ES-I3 (cell line): Measurements from ENCODE around the gene PLB1.

Experiments
- H3K36me3 ChIP-seq: 2 replicates; pipeline ENCODE4 v1.6.1; 2013; ENCODE audit warnings: mild to moderate bottlenecking, low read length, control low read depth, moderate library complexity; ENCODE audit not compliant: insufficient read depth
- H3K4me1 ChIP-seq: 2 replicates; pipeline ENCODE4 v1.6.1; 2013; ENCODE audit warnings: mild to moderate bottlenecking, control low read depth, low read length; ENCODE audit not compliant: insufficient read depth
- H3K9ac ChIP-seq: 2 replicates; pipeline ENCODE4 v1.6.1; 2013; ENCODE audit warnings: low read depth, mild to moderate bottlenecking, low read length, moderate library complexity
- H3K9me3 ChIP-seq: 2 replicates; pipeline ENCODE4 v1.6.1; 2013; ENCODE audit warnings: mild to moderate bottlenecking, low read length, moderate library complexity; ENCODE audit not compliant: control insufficient read depth, insufficient read depth

PLB1 gene

GRCh38 chr2:28678944-28679343 lies 183.1 kb downstream of the PLB1 start:
- Histone ChIP-seq H3K36me3 (no peaks in the 10 kb centered on the region), H3K9ac (no peak overlapping the region), H3K9me3 (no peaks in the 10 kb centered on the region), H3K4me1 (peaks cover 15% of the 10 kb centered on the region)

DNA sequence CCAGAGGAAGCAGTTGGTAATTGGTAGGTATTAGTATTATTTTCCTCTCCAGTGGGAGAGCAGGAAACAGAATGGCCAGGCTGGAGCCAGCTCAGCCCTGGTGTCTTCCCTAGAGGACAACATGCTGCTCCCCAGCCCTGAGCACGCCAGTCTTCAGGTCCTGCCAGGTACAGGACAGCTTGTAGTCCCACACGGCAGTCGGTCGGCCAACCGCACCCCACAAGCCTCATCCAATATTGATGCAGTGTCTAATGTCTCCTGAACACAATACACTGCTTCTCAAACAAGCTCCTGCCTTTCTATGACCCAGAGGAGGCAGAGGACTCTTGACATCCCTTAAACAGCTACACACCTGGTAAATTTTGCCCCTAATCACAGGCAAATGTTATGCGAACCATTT lies 184.8 kb downstream of the PLB1 start:
- Histone ChIP-seq H3K9me3 (no peaks in the 10 kb centered on the region), H3K9ac (no peak overlapping the region), H3K4me1 (peaks cover 15% of the 10 kb centered on the region), H3K36me3 (no peaks in the 10 kb centered on the region)

DNA sequence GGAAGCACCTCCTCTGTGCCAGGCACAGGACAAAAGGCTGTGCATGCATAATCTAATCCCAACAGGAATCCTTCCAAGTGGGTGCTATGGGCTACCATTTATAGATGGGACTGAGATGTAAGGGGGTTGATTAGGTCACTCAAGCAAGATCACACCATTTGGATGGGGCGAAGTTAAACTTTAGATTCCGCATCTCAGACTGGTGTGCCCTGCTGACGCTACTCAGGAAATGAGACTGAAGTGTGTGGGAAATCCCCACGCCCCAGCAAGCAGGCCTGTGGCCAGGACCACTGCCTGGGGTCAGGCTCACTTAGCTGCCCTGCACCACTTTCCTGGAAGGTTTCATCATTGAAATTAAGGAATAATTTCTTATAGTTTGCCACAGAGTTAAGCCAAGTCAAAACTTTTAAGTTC lies 185.3 kb downstream of the PLB1 start:
- Histone ChIP-seq H3K4me1 (peaks cover 15% of the 10 kb centered on the region), H3K9ac (no peak overlapping the region), H3K36me3 (no peaks in the 10 kb centered on the region), H3K9me3 (no peaks in the 10 kb centered on the region)

GRCh38 chr2:28681606-28682005 lies 185.7 kb downstream of the PLB1 start:
- Histone ChIP-seq H3K9ac (no peak overlapping the region), H3K36me3 (no peaks in the 10 kb centered on the region), H3K9me3 (no peaks in the 10 kb centered on the region), H3K4me1 (peaks cover 15% of the 10 kb centered on the region)

GRCh38 chr2:28683100-28683706 lies 187.3 kb downstream of the PLB1 start:
- no peaks in the 10 kb centered on the region for H3K9me3 ChIP-seq
- peaks cover 15% of the 10 kb centered on the region for H3K4me1 ChIP-seq
- H3K36me3 ChIP-seq = no peaks in the 10 kb centered on the region
- no peak overlapping the region for H3K9ac ChIP-seq

- Histone ChIP-seq H3K9ac (no peak overlapping the region), H3K9me3 (no peaks in the 10 kb centered on the region), H3K4me1 (peaks cover 15% of the 10 kb centered on the region), H3K36me3 (no peaks in the 10 kb centered on the region)
These were observed 188.4 kb downstream of the PLB1 start for GRCh38 chr2:28684142-28684858.

- Histone ChIP-seq H3K9me3 (no peaks in the 10 kb centered on the region), H3K4me1 (peaks cover 18% of the 10 kb centered on the region), H3K9ac (no peak overlapping the region), H3K36me3 (no peaks in the 10 kb centered on the region)
These were observed 191.3 kb downstream of the PLB1 start for GRCh38 chr2:28687171-28687570.

- H3K9me3 ChIP-seq = no peaks in the 10 kb centered on the region
- no peak overlapping the region for H3K9ac ChIP-seq
- peaks cover 21% of the 10 kb centered on the region for H3K4me1 ChIP-seq
- no peaks in the 10 kb centered on the region for H3K36me3 ChIP-seq
These were observed 192.0 kb downstream of the PLB1 start for GRCh38 chr2:28687640-28688385.

DNA sequence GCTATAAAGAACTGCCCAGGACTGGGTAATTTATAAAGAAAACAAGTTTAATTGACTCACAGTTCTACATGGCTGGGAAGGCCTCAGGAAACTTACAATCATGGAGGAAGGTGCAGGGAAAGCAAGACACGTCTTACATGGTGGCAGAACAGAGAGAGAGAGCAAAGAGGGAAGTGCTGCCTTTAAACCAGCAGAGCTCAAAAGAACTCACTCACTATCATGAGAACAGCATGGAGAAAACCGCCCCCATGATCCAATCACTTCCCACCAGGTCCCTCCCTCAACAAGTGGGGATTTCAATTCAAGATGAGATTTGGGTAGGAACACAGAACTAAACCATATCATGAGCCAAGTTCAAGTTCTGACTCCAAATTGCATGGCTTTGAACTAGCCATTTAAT lies 193.0 kb downstream of the PLB1 start:
- no peaks in the 10 kb centered on the region for H3K36me3 ChIP-seq
- H3K9ac ChIP-seq = no peak overlapping the region
- peaks cover 12% of the 10 kb centered on the region for H3K4me1 ChIP-seq
- H3K9me3 ChIP-seq = no peaks in the 10 kb centered on the region

DNA sequence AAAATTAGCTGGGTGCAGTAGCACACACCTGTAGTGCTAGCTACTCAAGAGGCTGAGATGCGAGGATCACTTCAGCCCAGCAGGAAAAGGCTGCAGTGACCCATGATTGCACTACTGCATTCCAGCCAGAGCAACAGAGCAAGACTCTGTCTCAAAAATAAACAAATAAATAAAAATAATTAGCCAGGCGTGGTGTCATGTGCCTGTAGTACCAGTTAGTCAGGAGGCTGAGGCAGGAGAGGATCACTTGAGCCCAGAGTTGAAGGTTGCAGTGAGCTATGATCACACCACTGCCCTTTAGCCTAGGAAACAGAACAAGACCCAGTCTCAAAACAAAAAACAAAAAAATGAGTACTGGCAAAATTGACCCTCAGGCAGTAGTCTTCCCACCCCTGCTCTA lies 193.9 kb downstream of the PLB1 start:
- no peaks in the 10 kb centered on the region for H3K36me3 ChIP-seq
- H3K4me1 ChIP-seq = peaks cover 11% of the 10 kb centered on the region
- H3K9ac ChIP-seq = no peak overlapping the region
- no peaks in the 10 kb centered on the region for H3K9me3 ChIP-seq

GRCh38 chr2:28692411-28692810 lies 196.6 kb downstream of the PLB1 start:
- no peak overlapping the region for H3K9ac ChIP-seq
- H3K4me1 ChIP-seq = peaks cover 20% of the 10 kb centered on the region
- H3K36me3 ChIP-seq = no peaks in the 10 kb centered on the region
- H3K9me3 ChIP-seq = no peaks in the 10 kb centered on the region

DNA sequence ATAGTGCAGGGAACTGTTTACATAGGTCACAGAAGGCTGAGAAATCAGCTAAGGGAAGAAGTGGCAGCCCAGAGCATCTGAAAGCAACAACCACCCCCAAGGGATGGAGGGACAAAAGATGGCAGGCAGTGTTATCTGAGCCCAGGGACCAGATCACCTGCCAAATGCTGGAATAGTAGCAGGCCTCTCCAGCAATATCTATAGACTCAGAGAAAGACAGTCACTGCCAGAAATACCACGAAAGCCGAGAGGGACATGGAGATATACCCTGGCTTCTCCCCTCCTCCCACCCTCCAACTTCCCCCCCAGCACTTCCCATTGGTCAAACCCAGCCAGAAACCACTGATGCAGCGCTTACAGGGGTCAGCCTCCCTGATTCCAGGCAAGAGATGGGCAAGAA lies 197.4 kb downstream of the PLB1 start:
- H3K9me3 ChIP-seq = no peaks in the 10 kb centered on the region
- H3K4me1 ChIP-seq = peaks cover 20% of the 10 kb centered on the region
- H3K36me3 ChIP-seq = no peaks in the 10 kb centered on the region
- no peak overlapping the region for H3K9ac ChIP-seq
